Fibroblast of villous mesenchyme (primary cell): ENCODE data around the gene NOS3. TPM values are rescaled to one million over a fixed set of nuclear protein-coding genes. Genes with fewer than 3 reads are reported as not detected.
A peak's percentile ranks its signal among the peaks of the same experiment; 100 is the strongest.
"Not testable (repeated sequence)": the region's sequence is repeated elsewhere in the genome, so short reads cannot be mapped to it uniquely, and the experiment has no call there.

ENCODE experiments used
- DNase-seq: peaks from one replicate; pipeline ENCODE4 v3.0.0-alpha.2; 2010; ENCODE audit warnings: low read depth
- H3K4me3 ChIP-seq: 2 replicates; pipeline ENCODE4 v1.5.1; 2011; ENCODE audit warnings: low read depth, mild to moderate bottlenecking, low read length
- CTCF ChIP-seq: IDR thresholded peaks from 2 replicates; pipeline ENCODE4 v1.5.1; 2012; ENCODE audit warnings: low read depth, mild to moderate bottlenecking, low read length; ENCODE audit not compliant: insufficient read depth
- total RNA-seq: library from RNA; depleted of rRNA; stranded (reverse); fragments of >200 nt; gene quantifications from 2 replicates; pipeline ENCODE4 v1.2.3, GENCODE V29; 2012

Gene NOS3
- total RNA-seq, 1 donor = 1.3 TPM

- no peak for DNase-seq
- H3K4me3 ChIP-seq = no peak overlapping the region
- no peak for TF ChIP-seq CTCF
Measured at GRCh38 chr7:151035902-151036301, 45.1 kb downstream of the NOS3 start.

DNA sequence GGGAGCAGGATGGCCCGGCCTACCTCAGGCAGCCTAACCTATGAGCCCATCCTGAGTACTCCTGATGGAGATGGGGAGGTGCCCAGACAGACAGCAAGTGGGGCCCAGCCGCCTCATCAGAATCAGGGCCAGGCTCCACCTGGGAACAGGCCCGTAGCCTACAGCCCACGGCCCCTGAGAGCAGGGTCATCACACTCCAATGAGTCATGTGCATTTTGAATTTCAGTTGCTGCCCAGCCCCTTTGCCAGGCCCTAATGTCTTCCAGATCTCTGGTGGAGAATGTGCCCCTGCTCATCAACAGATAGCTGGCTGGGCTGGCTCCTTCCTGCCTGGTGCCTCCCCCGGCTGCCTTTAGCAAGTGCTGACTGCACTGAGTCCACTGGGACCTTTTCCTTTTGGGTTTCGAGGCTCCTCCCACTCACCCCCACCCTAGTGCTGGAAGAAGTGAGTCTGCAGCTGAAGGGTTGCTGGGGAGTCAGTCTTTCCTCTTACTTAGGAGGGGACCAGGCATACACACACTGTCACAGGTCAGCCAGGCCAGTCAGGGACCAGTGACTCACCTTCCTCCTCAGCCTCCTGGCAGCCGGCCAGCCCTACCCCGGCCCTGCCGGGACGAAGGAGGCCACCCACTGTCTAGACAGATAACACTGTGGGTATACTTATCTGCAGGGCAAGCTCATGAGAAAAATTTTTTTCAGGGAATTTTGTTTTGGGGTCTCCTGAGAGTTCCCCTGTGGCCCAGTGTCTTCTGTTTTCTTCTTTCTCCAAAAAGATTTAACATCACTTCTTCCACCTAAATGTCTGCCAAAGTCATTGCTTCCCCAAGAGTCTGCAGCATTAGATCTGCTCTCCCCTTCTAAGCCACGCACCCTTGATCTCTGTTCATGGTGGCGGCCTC lies 48.4 kb downstream of the NOS3 start:
- peak; percentile 96 for DNase-seq
- H3K4me3 ChIP-seq = no peak overlapping the region
- no peak for TF ChIP-seq CTCF

GRCh38 chr7:151039850-151040548 lies 49.2 kb downstream of the NOS3 start:
- no peak for DNase-seq
- no peak for TF ChIP-seq CTCF
- H3K4me3 ChIP-seq = no peak overlapping the region

DNA sequence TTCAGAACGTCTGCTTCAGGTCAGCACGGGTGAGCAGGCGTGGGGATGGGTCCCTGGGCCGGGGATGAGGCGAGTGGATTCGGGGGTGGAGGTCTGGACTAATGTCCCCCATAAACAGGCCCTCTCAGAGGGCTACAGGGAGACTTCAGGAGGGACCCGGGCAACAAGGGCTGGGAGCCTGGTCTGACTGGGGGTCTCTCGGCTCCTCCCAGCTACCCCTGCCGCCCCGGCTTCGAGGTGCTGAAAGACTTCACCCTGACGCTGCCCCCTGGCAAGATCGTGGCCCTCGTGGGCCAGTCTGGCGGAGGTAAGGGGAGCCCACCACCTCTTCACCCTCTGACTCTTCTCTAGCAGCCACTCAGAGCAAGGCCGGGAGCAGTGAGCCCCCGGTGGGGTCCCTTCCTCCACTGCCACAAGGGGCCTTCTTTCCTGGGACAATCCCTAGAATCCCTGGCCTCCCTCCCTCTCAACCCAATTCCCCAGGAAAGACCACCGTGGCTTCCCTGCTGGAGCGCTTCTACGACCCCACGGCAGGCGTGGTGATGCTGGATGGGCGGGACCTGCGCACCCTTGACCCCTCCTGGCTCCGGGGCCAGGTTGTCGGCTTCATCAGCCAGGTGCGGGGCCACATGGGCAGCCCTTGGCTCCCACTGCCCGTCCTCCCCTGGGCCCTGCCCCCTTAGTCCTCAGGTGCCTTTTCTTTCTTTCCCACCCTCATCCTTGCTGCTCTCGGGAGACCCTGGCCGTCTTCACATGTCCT lies 50.0 kb downstream of the NOS3 start:
- TF ChIP-seq CTCF = no peak
- no peak for DNase-seq

DNA sequence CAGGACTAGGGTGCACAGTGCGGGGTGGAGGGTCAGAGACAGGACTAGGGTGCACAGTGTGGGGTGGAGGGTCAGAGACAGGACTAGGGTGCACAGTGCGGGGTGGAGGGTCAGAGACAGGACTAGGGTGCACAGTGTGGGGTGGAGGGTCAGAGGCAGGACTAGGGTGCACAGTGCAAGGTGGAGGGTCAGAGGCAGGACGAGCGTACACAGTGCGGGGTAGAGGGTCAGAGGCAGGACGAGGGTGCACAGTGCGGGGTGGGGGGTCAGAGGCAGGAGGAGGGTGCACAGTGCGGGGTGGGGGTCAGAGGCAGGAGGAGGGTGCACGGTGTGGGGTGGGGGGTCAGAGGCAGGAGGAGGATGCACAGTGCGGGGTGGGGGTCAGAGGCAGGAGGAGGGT lies 52.6 kb downstream of the NOS3 start:
- DNase-seq, H3K4me3 ChIP-seq: not testable (repeated sequence)

More for the DNA sequence above, 50.0 kb downstream of the NOS3 start:
- H3K4me3 ChIP-seq = no peak overlapping the region

DNA sequence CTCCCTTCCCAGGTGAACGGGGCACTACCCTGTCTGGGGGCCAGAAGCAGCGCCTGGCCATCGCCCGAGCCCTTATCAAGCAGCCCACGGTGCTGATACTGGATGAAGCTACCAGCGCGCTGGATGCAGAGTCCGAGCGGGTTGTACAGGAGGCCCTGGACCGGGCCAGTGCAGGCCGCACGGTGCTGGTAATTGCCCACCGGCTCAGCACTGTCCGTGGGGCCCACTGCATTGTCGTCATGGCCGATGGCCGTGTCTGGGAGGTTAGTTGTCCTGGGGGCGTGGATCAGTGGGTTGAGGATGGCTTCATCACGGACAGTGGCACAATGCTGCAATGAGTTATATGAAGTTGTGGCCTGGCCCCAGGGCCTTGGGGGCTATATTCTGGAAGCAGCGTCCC lies 53.1 kb downstream of the NOS3 start:
- no peak for DNase-seq

More for the DNA sequence above, 53.1 kb downstream of the NOS3 start:
- TF ChIP-seq CTCF = no peak
- no peak overlapping the region for H3K4me3 ChIP-seq
